ENCODE results near the gene ARHGEF10L. TPM values are rescaled to one million over a fixed set of nuclear protein-coding genes. Genes with fewer than 3 reads are reported as not detected.

ARHGEF10L gene
- polyA plus RNA-seq, 1 donor (not counting 4 experiments of a cell fraction or from before 2014, with no cell fraction given): 2.4 TPM

GRCh38 chr1:17582124-17582774 lies 42.8 kb downstream of the ARHGEF10L start:
- Histone ChIP-seq H3K9ac (ENCODE audit: control insufficient read depth, extremely low read depth, insufficient read depth, low read length) (peak overlapping the region; percentile 41), H3K27me3 (ENCODE audit: control insufficient read depth, extremely low read depth, insufficient read depth, low read length) (no peaks in the 10 kb centered on the region), H3K9me3 (ENCODE audit: control insufficient read depth, low read depth, low read length) (no peaks in the 10 kb centered on the region), H2AFZ (ENCODE audit: control insufficient read depth, low read length) (no peak overlapping the region), H3K27ac (ENCODE audit: control insufficient read depth, insufficient read depth, low read length) (peak overlapping the region; percentile 49), H3K4me1 (ENCODE audit: control insufficient read depth, extremely low read depth, insufficient read depth, low read length) (peaks cover 30% of the 10 kb centered on the region), H3K9me1 (ENCODE audit: control insufficient read depth, extremely low read depth, insufficient read depth, low read length) (peaks cover 7% of the 10 kb centered on the region), H3K4me3 (ENCODE audit: control insufficient read depth in 2 of 3, extremely low read depth in 1 of 3, insufficient read depth in 2 of 3, low read depth in 1 of 3, low read length in 3 of 3) (no peak overlapping the region), H3K4me2 (ENCODE audit: control insufficient read depth, extremely low read depth, insufficient read depth, low read depth, low read length) (peak overlapping the region; percentile 62), H3K79me2 (ENCODE audit: control insufficient read depth, insufficient read depth, low read length) (no peaks in the 10 kb centered on the region), H3K36me3 (ENCODE audit: control insufficient read depth in 2 of 2, extremely low read depth in 1 of 2, insufficient read depth in 2 of 2, low read length in 2 of 2) (peaks cover 0 to 1% of the 10 kb centered on the region in 2 experiments), H4K20me1 (ENCODE audit: control insufficient read depth, extremely low read depth, insufficient read depth, low read length) (peaks cover 3% of the 10 kb centered on the region)
- TF ChIP-seq CTCF (optimal IDR thresholded peaks at IDR 0.05 in 1 of 3, IDR thresholded peaks at IDR 0.05 in 1 of 3, conservative IDR thresholded peaks at IDR 0.05 in 1 of 3; ENCODE audit: extremely low read depth in 1 of 3, insufficient read depth in 2 of 3, low read length in 3 of 3) (no peak), EZH2 (IDR thresholded peaks at IDR 0.05; ENCODE audit: low read length) (no peak)
- DNase-seq (ENCODE audit: low read depth, low spot score): peak; percentile 73
- peak; percentile 92 for FAIRE-seq
- dilution Hi-C loops (cut with MboI; ENCODE audit: extremely low pct_ligation_motif_present, low sequenced_read_pairs): no loop called here

GRCh38 chr1:17584539-17584938 lies 45.0 kb downstream of the ARHGEF10L start:
- DNase-seq (ENCODE audit: low read depth, low spot score) (no peak), FAIRE-seq (no peak)
- H3K4me3 ChIP-seq (ENCODE audit: control insufficient read depth in 2 of 3, extremely low read depth in 1 of 3, insufficient read depth in 2 of 3, low read depth in 1 of 3, low read length in 3 of 3): no peak overlapping the region
- H3K4me2 ChIP-seq (ENCODE audit: control insufficient read depth, extremely low read depth, insufficient read depth, low read depth, low read length): no peak overlapping the region
- peaks cover 7% of the 10 kb centered on the region for H3K9me1 ChIP-seq (ENCODE audit: control insufficient read depth, extremely low read depth, insufficient read depth, low read length)
- TF ChIP-seq EZH2 (IDR thresholded peaks at IDR 0.05; ENCODE audit: low read length) (no peak), CTCF (optimal IDR thresholded peaks at IDR 0.05 in 1 of 3, IDR thresholded peaks at IDR 0.05 in 1 of 3, conservative IDR thresholded peaks at IDR 0.05 in 1 of 3; ENCODE audit: extremely low read depth in 1 of 3, insufficient read depth in 2 of 3, low read length in 3 of 3) (no peak)
- no peaks in the 10 kb centered on the region for H3K9me3 ChIP-seq (ENCODE audit: control insufficient read depth, low read depth, low read length)
- peaks cover 3% of the 10 kb centered on the region for H4K20me1 ChIP-seq (ENCODE audit: control insufficient read depth, extremely low read depth, insufficient read depth, low read length)
- H3K36me3 ChIP-seq (ENCODE audit: control insufficient read depth in 2 of 2, extremely low read depth in 1 of 2, insufficient read depth in 2 of 2, low read length in 2 of 2): peaks cover 0 to 1% of the 10 kb centered on the region in 2 experiments
- H2AFZ ChIP-seq (ENCODE audit: control insufficient read depth, low read length): no peak overlapping the region
- no peak overlapping the region for H3K9ac ChIP-seq (ENCODE audit: control insufficient read depth, extremely low read depth, insufficient read depth, low read length)
- H3K79me2 ChIP-seq (ENCODE audit: control insufficient read depth, insufficient read depth, low read length): no peaks in the 10 kb centered on the region
- peaks cover 44% of the 10 kb centered on the region for H3K4me1 ChIP-seq (ENCODE audit: control insufficient read depth, extremely low read depth, insufficient read depth, low read length)
- dilution Hi-C loops (cut with MboI; ENCODE audit: extremely low pct_ligation_motif_present, low sequenced_read_pairs): no loop called here
- H3K27me3 ChIP-seq (ENCODE audit: control insufficient read depth, extremely low read depth, insufficient read depth, low read length): no peaks in the 10 kb centered on the region
- no peak overlapping the region for H3K27ac ChIP-seq (ENCODE audit: control insufficient read depth, insufficient read depth, low read length)

All from keratinocyte (primary cell).